ENCODE results near the gene FLT3. TPM values are rescaled to one million over a fixed set of nuclear protein-coding genes. Genes with fewer than 3 reads are reported as not detected.
"Not testable (repeated sequence)": the region's sequence is repeated elsewhere in the genome, so short reads cannot be mapped to it uniquely, and the experiment has no call there.

Gene FLT3
- total RNA-seq, 2 donors from 2014 or later = 0.27 to 2.4 TPM

DNA sequence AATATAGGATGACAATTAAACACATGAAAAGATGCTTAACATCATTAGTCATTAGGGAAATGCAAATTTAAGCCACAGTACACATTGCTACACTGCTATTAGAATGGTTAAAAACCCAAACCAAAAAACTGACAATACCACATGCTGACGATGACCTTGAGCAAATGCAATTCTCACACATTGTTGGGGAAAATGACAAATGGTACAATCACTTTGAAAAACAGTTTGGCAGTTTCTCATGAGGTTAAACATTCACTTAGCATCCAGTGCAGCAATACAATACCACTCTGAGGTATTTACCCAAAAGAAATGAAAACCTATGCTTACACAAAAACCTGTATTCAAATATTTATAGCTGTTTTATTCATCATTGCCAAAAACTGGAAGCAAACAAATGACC, 11.3 kb downstream of the FLT3 start:
- intact Hi-C loops (cut with DNase I) = no loop called here
- WGBS = 51% methylated on average over 1 of the region's 1 CpG
- H3K36me3 ChIP-seq = no peaks in the 10 kb centered on the region
- no peak for DNase-seq (ENCODE audit: low spot score)
- no peak overlapping the region for H3K4me3 ChIP-seq
- TF ChIP-seq POLR2AphosphoS5 (IDR thresholded peaks at IDR 0.05) (no peak), POLR2A (IDR thresholded peaks at IDR 0.05) (no peak)
- TF ChIP-seq, protein P1, sequence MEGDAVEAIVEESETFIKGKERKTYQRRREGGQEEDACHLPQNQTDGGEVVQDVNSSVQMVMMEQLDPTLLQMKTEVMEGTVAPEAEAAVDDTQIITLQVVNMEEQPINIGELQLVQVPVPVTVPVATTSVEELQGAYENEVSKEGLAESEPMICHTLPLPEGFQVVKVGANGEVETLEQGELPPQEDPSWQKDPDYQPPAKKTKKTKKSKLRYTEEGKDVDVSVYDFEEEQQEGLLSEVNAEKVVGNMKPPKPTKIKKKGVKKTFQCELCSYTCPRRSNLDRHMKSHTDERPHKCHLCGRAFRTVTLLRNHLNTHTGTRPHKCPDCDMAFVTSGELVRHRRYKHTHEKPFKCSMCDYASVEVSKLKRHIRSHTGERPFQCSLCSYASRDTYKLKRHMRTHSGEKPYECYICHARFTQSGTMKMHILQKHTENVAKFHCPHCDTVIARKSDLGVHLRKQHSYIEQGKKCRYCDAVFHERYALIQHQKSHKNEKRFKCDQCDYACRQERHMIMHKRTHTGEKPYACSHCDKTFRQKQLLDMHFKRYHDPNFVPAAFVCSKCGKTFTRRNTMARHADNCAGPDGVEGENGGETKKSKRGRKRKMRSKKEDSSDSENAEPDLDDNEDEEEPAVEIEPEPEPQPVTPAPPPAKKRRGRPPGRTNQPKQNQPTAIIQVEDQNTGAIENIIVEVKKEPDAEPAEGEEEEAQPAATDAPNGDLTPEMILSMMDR (IDR thresholded peaks at IDR 0.05) = no peak
- H3K27ac ChIP-seq = no peak overlapping the region
- H3K27me3 ChIP-seq (replicated peaks; ENCODE audit: insufficient read depth) = no peaks in the 10 kb centered on the region
- no peaks in the 10 kb centered on the region for H3K4me1 ChIP-seq (replicated peaks)
- no peaks in the 10 kb centered on the region for H3K9me3 ChIP-seq

DNA sequence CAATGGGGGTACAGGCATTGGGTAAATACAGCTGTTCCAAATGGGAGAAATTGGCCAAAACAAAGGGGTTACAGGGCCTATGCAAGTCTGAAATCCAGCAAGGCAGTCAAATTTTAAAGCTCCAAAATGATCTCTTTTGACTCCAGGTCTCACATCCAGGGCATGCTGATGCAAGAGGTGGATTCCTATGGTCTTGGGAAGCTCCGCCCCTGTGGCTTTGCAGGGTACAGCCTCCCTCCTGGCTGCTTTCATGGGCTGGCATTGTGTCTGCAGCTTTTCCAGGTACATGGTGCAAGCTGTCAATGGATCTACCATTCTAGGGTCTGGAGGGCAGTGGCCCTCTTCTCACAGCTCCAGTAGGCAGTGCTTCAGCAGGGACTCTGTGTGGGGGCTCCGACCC, 22.6 kb downstream of the FLT3 start:
- intact Hi-C loops (cut with DNase I) = not testable (repeated sequence)
- 77% methylated on average over 2 of the region's 2 CpGs for WGBS

DNA sequence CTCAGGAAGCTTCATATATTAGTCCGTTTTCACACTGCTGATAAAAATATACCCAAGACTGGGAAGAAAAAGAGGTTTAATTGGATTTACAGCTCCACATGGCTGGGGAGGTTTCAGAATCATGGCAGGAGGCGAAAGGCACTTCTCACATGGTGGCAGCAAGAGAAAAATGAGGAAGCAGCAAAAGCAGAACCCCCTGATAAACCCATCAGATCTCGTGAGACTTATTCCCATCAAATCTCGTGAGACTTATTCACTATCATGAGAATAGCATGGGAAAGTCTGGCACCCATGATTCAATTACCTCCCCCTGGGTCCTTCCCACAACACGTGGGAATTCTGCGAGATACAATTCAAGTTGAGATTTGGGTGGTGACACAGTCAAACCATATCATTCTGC, 23.1 kb downstream of the FLT3 start:
- no peak for DNase-seq (ENCODE audit: low spot score)
- no peaks in the 10 kb centered on the region for H3K36me3 ChIP-seq
- WGBS = 79% methylated on average over 6 of the region's 6 CpGs
- H3K27ac ChIP-seq = no peak overlapping the region
- H3K9me3 ChIP-seq = no peaks in the 10 kb centered on the region
- TF ChIP-seq, protein P1 (IDR thresholded peaks at IDR 0.05) = no peak
- TF ChIP-seq POLR2A (IDR thresholded peaks at IDR 0.05) = no peak
- no peak for TF ChIP-seq POLR2AphosphoS5 (IDR thresholded peaks at IDR 0.05)
- H3K4me1 ChIP-seq (replicated peaks) = no peaks in the 10 kb centered on the region
- no peak overlapping the region for H3K4me3 ChIP-seq
- intact Hi-C loops (cut with DNase I) = no loop called here
- H3K27me3 ChIP-seq (replicated peaks; ENCODE audit: insufficient read depth) = no peaks in the 10 kb centered on the region

More for the DNA sequence above, 22.6 kb downstream of the FLT3 start:
- H3K27ac ChIP-seq; DNase-seq (ENCODE audit: low spot score); H3K4me3 ChIP-seq; H3K36me3 ChIP-seq; H3K27me3 ChIP-seq (replicated peaks; ENCODE audit: insufficient read depth); H3K9me3 ChIP-seq; H3K4me1 ChIP-seq (replicated peaks): not testable (repeated sequence)

DNA sequence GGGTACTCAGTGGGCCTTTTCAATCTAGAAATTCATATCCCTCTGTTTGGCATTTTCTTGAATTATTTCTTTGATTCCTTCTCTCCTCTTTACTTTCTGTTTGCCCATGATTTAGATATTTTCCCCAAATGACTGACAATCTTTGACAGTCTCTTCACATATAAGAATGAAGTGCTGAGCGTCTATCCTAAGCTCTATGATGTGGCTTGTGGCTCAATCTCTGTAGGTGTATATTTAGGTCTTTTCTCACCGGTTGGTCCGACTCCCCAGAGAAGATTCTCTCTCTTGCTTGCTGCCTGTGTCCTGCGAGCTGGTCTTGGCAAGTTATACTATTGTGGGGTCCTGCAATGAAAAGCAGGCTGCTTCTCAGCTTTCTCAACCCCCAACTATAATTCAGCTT, 29.0 kb downstream of the FLT3 start:
- Histone ChIP-seq H3K4me3 (no peak overlapping the region), H3K9me3 (no peaks in the 10 kb centered on the region), H3K27me3 (replicated peaks; ENCODE audit: insufficient read depth) (no peaks in the 10 kb centered on the region), H3K4me1 (replicated peaks) (no peaks in the 10 kb centered on the region), H3K27ac (no peak overlapping the region), H3K36me3 (no peaks in the 10 kb centered on the region)
- 91% methylated on average over 4 of the region's 4 CpGs for WGBS
- intact Hi-C loops (cut with DNase I) = no loop called here
- TF ChIP-seq, protein P1 (IDR thresholded peaks at IDR 0.05) = no peak
- TF ChIP-seq POLR2A (IDR thresholded peaks at IDR 0.05) (no peak), POLR2AphosphoS5 (IDR thresholded peaks at IDR 0.05) (no peak)
- DNase-seq (ENCODE audit: low spot score) = no peak

DNA sequence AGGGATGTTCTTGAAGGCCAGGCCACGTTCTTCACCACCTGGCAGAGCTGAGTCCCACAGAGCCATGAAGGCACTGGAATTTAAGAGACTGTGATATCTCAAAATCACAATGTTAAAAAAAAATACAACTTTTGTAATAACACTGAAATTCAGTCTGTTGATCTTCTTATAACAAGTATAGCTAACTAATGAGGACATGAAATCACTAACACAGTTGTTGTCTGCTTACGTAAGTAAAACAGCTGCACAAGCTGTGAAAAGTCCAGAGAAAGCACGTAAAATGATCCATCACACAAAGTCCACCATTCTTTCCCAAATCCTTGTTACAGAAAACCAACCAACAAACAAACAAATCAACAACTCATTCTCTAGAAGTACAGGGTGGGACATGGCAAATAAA, 32.9 kb downstream of the FLT3 start:
- Histone ChIP-seq H3K4me3 (no peak overlapping the region), H3K9me3 (no peaks in the 10 kb centered on the region), H3K4me1 (replicated peaks) (no peaks in the 10 kb centered on the region), H3K27ac (no peak overlapping the region), H3K36me3 (no peaks in the 10 kb centered on the region), H3K27me3 (replicated peaks; ENCODE audit: insufficient read depth) (peaks cover 2% of the 10 kb centered on the region)
- no peak for DNase-seq (ENCODE audit: low spot score)
- TF ChIP-seq POLR2A (IDR thresholded peaks at IDR 0.05) (no peak), POLR2AphosphoS5 (IDR thresholded peaks at IDR 0.05) (no peak)
- TF ChIP-seq, protein P1 (IDR thresholded peaks at IDR 0.05) = no peak
- intact Hi-C loops (cut with DNase I) = no loop called here
- 80% methylated on average over 3 of the region's 3 CpGs for WGBS
